Adipose tissue (tissue), 3 donors: ENCODE measurements around the gene NAALADL2. TPM values are rescaled to one million over a fixed set of nuclear protein-coding genes. Genes with fewer than 3 reads are reported as not detected.

Source experiments
- H3K27ac ChIP-seq: one replicate; pipeline ENCODE4 v1.5.1; 2013; ENCODE audit warnings: low read depth, low read length
- WGBS, 3 donors: extraction: QIAGEN DNeasy Blood & Tissue Kit; methylation state at CpG; one replicate each; pipeline ENCODE4 v1.1.7; 2013; 5-methylcytosine and 5-hydroxymethylcytosine counted together
- polyA plus RNA-seq, 3 donors: library from polyadenylated mRNA; stranded (reverse); fragments of 200-250 nt; gene quantifications; one replicate each; pipeline ENCODE4 v1.2.3, GENCODE V29; 2013
- donor health status: healthy with polysubstance abuse.
- donor health status: Bipolar disorder and iron deficiency.
- donor health status: healthy.

The NAALADL2 gene
- polyA plus RNA-seq, 3 donors = 0.67 to 2.1 (median 0.91) TPM

- H3K27ac ChIP-seq = no peak overlapping the region
- 86 to 93% (median 89%) methylated on average over 6 of the region's 6 CpGs for WGBS, 3 donors
Observed at GRCh38 chr3:174883881-174884675, 24.9 kb downstream of the NAALADL2 start.

GRCh38 chr3:174884776-174885568 is 25.8 kb downstream of the NAALADL2 start:
- WGBS, 3 donors = 82 to 91% (median 89%) methylated on average over 7 of the region's 7 CpGs
- no peak overlapping the region for H3K27ac ChIP-seq

GRCh38 chr3:174891524-174892203 is 32.5 kb downstream of the NAALADL2 start:
- H3K27ac ChIP-seq = no peak overlapping the region
- 89 to 91% (median 91%) methylated on average over 6 of the region's 6 CpGs for WGBS, 3 donors

- H3K27ac ChIP-seq = no peak overlapping the region
Observed at GRCh38 chr3:174907027-174907426, 47.9 kb downstream of the NAALADL2 start.

- H3K27ac ChIP-seq = no peak overlapping the region
- WGBS, 3 donors = 68 to 82% (median 79%) methylated on average over 4 of the region's 4 CpGs
Observed at GRCh38 chr3:174907628-174908407, 48.7 kb downstream of the NAALADL2 start.

- 42 to 92% (median 80%) methylated on average over 2 of the region's 2 CpGs for WGBS, 3 donors
- no peak overlapping the region for H3K27ac ChIP-seq
Observed at GRCh38 chr3:174931473-174932353, 72.6 kb downstream of the NAALADL2 start.

GRCh38 chr3:174936590-174936989 is 77.5 kb downstream of the NAALADL2 start:
- WGBS, 3 donors = 78 to 91% (median 91%) methylated on average over 4 of the region's 4 CpGs
- H3K27ac ChIP-seq = no peak overlapping the region

- no peak overlapping the region for H3K27ac ChIP-seq
Observed at GRCh38 chr3:174937478-174937877, 78.3 kb downstream of the NAALADL2 start.

GRCh38 chr3:174938102-174938501 is 79.0 kb downstream of the NAALADL2 start:
- H3K27ac ChIP-seq = no peak overlapping the region
- 75 to 91% (median 87%) methylated on average over 4 of the region's 4 CpGs for WGBS, 3 donors

- 81 to 92% (median 88%) methylated on average over 2 of the region's 2 CpGs for WGBS, 3 donors
Observed at GRCh38 chr3:174940151-174940550, 81.0 kb downstream of the NAALADL2 start.

GRCh38 chr3:174945276-174945675 is 86.1 kb downstream of the NAALADL2 start:
- H3K27ac ChIP-seq = no peak overlapping the region
- 57 to 64% (median 62%) methylated on average over 2 of the region's 2 CpGs for WGBS, 3 donors

More at GRCh38 chr3:174940151-174940550, 81.0 kb downstream of the NAALADL2 start:
- H3K27ac ChIP-seq = no peak overlapping the region

GRCh38 chr3:174945951-174946350 is 86.8 kb downstream of the NAALADL2 start:
- 87 to 97% (median 90%) methylated on average over 2 of the region's 2 CpGs for WGBS, 3 donors
- H3K27ac ChIP-seq = no peak overlapping the region

GRCh38 chr3:174949523-174949922 is 90.4 kb downstream of the NAALADL2 start:
- WGBS, 3 donors = 44 to 68% (median 54%) methylated on average over 2 of the region's 2 CpGs
- no peak overlapping the region for H3K27ac ChIP-seq

GRCh38 chr3:174951034-174951433 is 91.9 kb downstream of the NAALADL2 start:
- 69 to 75% (median 72%) methylated on average over 3 of the region's 3 CpGs for WGBS, 3 donors
- no peak overlapping the region for H3K27ac ChIP-seq

GRCh38 chr3:174951498-174952005 is 92.4 kb downstream of the NAALADL2 start:
- WGBS, 3 donors = 82 to 95% (median 88%) methylated on average over 2 of the region's 2 CpGs
- no peak overlapping the region for H3K27ac ChIP-seq

- no peak overlapping the region for H3K27ac ChIP-seq
- WGBS, 3 donors = 33 to 90% (median 78%) methylated on average over 1 of the region's 1 CpG
Observed at GRCh38 chr3:174953068-174953467, 93.9 kb downstream of the NAALADL2 start.

GRCh38 chr3:174955513-174956016 is 96.4 kb downstream of the NAALADL2 start:
- no peak overlapping the region for H3K27ac ChIP-seq
- 73 to 75% (median 73%) methylated on average over 2 of the region's 2 CpGs for WGBS, 3 donors
